Testis (tissue), 2 donors: ENCODE data around the gene LRRC7.

Source experiments
- POLR2A ChIP-seq: fragments of 450-650 bp; IDR thresholded peaks from one replicate; pipeline ENCODE4 v1.6.1; 2017; ENCODE audit warnings: antibody characterized with exemption, mild to moderate bottlenecking, moderate library complexity
- TF ChIP-seq, protein P1 (sequence below), 3 experiments: fragments of 450-650 bp in 2 of 3; fragments of 200-600 bp in 1 of 3; sonication (generic) in 1 of 3; IDR thresholded peaks; one replicate each; pipeline ENCODE4 v1.5.1; 2016 to 2019; ENCODE audit warnings: antibody characterized with exemption in 3 of 3, mild to moderate bottlenecking in 2 of 3, moderate library complexity in 1 of 3

- TF ChIP-seq, protein P1, sequence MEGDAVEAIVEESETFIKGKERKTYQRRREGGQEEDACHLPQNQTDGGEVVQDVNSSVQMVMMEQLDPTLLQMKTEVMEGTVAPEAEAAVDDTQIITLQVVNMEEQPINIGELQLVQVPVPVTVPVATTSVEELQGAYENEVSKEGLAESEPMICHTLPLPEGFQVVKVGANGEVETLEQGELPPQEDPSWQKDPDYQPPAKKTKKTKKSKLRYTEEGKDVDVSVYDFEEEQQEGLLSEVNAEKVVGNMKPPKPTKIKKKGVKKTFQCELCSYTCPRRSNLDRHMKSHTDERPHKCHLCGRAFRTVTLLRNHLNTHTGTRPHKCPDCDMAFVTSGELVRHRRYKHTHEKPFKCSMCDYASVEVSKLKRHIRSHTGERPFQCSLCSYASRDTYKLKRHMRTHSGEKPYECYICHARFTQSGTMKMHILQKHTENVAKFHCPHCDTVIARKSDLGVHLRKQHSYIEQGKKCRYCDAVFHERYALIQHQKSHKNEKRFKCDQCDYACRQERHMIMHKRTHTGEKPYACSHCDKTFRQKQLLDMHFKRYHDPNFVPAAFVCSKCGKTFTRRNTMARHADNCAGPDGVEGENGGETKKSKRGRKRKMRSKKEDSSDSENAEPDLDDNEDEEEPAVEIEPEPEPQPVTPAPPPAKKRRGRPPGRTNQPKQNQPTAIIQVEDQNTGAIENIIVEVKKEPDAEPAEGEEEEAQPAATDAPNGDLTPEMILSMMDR (IDR thresholded peaks at IDR 0.05): no peak
- no peak for TF ChIP-seq POLR2A
Measured at GRCh38 chr1:69919129-69919921, 351.6 kb downstream of the LRRC7 start.
